Colon (tissue), 2 donors: ENCODE data around the gene EDAR.

ENCODE experiments used
- FAIRE-seq: peaks from 2 replicates; lab custom pipeline; 2012; peaks lifted over from hg19 to GRCh38; lab: Jason Lieb, UNC
- donor health status: control.
- donor health status: control.

Gene EDAR

DNA sequence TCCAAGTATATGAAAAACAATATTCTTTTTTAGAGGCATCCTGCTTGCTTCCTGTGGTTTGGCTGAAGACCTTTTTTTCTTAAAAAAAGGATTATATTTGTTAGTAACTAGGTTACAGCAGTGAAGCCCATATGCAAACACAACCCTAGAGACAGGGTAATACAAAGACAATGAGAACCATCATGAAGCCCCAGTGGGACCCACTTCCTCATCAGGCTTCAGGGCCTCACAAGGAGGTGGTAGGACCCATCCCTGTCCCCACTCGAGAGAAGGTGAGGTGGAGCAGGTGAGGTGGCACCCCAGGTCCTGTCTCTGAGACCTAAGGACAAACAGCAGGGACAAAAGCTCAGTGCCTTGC, 80.3 kb downstream of the EDAR start:
- no peak for FAIRE-seq

DNA sequence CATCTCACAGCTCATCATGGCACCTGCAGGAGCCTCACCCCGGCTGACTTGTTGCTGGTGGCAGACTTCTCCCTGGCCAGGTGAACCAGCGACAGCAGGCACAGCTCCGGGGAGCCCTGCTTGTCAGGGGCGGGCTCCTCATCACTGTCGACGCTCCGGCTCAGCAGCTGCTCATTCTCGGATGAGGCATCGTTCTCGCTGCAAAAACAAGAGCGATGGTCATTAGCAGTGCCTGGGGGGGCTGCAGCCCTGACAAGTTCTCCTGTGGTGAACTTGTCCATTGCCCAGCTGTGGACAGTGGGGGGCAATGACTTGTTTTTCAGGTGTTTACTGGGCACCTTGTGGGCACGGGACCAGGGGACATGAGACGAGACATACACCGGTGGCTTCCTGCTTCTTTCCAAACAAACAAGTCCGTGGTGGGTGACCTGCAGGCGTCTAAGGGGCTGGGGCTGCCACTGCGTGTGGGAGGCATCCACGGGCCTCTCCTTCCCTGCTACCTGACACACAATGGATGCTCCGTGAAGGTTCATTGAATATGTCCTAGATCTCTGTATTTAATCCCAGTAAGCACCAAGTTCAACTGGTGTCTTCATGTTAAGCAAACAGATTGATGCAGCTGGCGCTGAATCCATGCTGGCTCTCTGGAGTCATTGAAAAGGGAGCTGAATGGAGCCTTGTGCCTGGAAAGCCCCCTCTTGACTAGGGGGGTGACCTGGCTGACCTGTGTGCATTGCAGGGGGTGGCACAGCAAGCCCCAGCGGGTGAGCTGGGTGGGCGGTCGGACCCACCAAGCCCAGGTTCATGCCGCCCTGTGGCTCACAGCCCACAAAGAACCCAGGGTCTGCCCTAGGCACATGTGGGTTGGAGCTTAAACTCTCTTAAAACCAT, 81.0 kb downstream of the EDAR start:
- no peak for FAIRE-seq

DNA sequence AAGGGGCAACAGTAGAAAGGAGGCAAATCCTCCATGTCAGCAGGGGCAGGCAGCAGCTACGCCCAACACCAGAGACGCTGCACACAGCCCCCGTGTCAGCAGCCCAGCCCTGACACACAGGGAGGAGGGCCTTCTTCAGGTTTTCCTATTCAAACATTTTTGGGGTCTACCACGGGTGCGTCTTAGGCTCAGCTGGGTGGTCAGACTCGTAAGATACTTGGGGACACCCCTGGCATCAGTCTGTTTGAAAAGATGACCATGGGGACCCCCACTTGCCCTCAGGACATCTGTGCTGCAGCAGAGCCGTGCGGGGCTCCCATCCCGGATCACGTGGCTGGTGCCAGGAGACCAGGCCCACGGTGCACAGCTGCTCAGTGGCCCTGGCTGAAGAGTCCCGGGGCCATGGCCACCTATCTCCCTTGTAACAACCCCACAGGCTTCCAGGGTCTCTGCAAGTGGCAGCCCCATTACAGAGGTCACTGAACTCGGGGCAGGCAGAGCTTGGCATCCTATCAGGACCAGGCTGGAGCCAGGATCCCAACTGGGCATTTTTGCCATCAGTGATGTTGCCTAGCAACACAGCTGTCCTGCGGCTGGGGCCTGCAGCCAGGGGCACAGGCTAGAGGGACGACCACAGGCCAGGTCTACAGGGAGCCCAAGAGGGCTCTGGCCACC, 82.5 kb downstream of the EDAR start:
- FAIRE-seq: no peak

DNA sequence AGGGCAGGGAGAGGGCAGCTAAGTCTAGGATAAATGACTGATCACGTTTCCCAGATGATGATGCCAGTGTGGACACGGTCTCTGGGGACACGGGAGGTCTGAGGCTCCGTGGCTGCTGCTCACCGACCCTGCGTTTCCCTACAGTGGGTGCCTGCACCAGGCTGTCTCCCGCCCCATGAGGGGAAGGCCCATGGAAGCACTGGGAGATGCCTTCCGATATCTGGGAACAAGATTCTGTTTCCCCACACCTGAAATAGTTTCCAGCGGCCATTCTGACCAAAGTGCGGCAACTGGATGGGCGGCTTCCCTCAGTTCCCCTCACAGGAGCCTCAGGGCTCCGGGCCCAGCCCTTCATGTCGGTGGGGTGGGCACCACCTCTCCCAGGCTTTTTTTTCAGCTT, 83.1 kb downstream of the EDAR start:
- no peak for FAIRE-seq

DNA sequence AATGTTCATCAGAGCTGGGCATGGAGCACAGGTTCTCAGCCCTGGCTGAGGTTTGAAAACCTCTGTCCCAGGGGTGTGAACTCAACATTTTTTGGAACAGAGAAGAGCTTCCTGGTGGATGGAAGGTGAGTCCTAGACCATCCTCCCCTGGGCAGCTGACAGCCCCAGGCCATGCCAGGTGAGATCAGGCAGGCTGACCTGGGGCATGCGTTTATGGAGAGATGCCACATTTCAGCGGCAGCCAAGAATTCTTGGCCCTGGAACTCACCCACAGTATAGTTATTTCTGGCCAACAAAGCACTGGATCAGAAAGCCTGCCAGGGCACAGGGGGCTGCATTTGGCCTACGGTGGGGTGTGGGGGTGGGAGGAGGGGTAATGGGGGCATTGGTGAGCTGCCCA, 83.8 kb downstream of the EDAR start:
- no peak for FAIRE-seq

DNA sequence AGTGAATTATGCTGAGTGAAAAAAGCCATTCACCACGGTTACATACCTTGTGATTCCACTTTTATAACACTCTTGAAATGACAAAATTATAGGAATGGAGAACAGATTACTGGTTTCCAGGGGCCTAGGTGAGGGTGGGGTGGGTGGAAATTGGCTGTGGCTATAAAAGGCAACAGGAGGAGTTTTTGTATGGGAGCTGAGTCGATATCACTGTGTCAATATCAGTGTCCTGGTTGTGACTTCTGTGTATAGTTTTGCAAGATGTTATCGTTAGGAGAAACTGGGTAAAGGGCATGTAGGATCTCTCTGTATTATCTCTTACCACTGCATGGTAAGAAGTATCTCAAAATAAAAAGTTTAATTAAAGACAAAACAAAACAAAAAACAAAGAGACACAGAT, 84.3 kb downstream of the EDAR start:
- FAIRE-seq: no peak

DNA sequence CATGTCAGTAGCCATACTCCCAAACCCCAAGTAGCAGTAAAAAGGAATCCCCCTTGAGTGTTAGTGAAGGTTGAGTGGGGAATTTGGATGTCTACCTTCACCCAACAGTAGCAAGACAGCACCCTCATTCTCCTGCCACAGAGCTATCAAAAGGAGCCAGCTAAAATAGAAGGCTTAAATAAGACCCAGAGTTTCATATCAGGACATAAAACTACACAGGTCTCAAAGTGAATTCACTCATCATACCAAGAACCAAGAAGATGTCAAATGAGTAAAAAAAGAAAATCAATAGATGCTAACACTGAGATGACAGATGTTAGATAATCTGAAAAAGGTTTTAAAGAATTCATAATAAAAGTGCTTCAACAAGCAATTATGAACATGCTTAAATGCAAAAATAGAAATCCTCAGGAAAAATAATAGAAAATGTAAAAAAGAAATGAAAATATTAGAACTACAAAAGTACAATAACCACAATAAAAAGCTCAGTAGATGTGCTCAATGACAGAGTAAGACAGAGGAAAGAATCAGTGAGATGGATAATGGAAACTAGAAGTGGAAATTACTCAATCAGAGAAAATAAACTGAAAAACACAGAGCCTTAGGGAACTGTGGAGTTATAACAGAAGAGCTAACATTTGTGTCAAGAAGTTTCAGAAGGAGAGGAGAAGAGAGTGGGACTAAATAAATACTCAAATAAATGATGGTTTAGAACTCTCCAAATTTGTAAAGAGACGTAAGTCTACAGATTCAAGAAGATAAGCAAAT, 90.5 kb downstream of the EDAR start:
- no peak for FAIRE-seq

DNA sequence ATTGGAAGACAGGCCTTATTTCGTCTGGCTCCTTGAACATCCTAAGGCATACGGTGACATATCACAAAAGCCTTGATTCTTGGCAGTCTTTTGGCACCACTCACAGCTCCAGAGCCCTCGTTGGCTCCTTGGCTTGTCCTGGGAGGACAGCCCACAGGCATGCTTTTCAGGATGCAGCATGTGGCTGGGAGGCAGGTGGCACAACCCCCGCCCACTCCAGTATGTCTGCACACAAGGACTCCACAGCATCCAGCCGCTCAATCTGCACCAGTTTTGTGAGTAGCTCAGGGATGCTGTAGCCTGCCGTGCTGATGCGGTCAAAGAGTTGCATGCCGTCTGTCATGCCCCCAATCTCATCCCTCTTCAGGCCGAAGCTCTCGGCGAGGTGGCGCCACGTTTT, 92.3 kb downstream of the EDAR start:
- no peak for FAIRE-seq

DNA sequence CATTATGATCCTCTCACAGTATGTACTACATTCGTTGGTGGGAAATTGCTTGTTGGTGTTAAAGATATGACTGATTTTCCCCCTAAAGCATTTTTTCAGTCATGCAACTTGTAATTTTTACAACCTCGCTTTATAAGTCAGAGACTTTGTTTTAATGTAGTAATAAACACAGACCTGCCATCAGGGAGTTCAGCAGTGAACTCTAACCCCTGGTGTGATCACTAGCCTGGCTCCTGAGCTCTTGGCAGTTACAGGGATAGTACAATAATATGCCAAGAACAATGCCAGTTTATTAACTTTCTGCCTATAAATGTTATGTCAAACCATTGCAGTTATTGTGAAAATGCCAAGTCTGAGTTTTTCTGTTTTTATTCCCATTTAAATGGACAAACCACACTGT, 93.8 kb downstream of the EDAR start:
- FAIRE-seq: no peak

DNA sequence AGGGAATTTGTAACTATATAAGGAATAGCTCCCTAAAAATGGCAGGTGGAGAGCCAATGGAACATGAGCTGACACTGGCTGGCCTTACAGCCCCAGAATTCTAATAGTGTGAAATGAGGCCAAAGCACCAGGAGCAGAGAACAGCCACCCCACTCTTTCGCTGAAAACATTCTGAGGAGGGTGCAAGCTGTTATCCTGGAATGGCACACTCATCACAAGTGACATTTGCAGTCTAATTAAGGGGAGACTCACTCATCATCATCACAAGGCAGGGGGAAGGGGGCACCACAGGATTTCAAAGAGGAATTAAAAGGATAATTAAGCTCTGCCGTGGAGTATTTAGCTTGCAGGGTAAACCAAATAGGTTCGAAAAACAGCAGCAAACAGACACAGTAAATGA, 94.3 kb downstream of the EDAR start:
- no peak for FAIRE-seq

DNA sequence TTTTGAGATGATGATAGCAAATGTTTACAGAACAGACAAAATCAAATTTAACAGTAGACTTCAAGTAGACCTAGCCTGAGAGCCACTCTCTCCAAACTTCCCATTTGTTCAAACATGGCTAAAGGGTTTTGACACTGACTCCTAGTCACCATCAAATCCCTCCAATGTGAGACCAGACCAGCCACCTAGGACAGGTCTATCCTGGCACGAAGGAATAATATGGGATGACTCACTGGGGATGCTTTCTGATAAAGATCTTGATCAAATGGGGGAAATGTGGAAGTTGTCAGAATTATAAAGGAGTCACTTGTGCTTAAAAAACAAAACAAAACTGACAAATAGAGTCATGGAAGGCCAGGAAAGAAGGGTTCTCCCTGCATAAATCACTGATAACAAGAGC, 95.7 kb downstream of the EDAR start:
- FAIRE-seq: no peak

DNA sequence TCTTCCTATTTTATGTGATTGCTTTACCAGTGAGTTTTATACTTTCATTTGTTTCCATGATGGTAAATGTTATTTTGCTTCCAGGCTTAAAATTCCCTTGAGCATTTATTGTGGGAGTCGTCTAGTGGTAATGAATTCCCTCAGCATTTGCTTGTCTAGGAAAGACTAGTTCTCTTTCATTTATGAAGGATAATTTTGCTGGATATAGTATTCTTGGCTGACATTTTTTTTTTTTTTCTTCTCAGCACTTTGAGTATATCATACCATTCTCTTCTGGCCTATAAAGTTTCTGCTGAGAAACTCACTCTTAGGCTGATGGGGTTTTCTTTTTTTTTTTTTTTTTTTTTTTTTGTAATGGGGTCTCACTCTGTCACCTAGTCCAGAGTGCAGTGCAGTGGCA, 99.1 kb downstream of the EDAR start:
- no peak for FAIRE-seq

DNA sequence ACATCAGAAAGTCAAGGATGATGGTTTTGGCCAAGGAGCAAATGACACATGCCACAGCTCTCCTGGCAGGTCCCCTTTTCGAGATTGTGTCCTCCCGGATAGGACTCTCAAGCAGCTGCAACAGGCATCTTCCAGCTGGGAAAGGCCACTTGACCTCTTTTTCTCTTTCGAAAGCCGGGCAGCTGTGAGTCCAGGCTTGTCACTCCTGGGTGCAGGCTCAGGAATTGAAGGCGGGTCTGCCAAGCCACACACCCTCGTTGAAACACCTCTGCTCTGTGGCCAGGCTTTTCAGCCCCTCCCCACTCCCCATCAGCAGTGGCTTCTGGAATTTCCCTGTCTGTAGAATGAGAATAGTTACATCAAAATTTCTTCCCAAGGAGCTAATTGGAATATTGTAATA, 104.4 kb downstream of the EDAR start:
- FAIRE-seq: no peak

DNA sequence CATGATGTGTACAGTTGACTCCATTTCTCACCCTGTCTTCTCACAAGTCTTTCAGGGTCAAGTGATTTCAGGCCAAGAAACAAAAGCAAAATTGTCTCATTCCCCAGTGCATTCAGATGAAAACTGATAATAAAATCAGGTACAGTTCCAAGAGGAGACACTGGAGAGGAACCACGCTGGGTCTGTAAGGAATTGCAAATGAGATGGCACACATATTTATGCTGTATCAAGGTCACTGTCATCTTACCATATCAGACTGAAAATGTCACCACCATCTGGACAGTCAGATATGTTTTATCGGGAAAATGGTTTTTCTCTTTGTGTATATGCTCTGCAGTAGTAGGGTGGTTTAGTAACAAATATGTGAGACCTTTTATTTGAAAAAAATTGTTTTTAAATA, 110.7 kb downstream of the EDAR start:
- no peak for FAIRE-seq

DNA sequence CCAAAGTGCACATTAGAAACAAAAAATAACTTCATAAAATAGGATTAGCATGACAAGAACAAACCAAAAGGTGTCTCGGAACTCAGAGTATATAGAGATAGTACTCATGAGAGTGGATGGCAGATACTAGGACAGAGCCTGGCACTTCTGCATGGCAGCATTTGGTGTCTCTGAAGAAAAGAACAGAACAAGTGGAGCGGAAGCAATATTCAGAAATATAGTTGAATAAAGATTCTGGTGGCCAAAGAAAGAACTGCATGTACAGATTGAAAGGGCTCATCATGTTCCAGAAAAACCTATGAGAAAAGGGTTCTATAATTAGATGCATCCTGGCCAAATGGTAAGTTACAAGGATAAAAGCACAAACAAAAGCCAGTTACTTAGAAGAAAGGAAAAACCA, 111.5 kb downstream of the EDAR start:
- FAIRE-seq: no peak

DNA sequence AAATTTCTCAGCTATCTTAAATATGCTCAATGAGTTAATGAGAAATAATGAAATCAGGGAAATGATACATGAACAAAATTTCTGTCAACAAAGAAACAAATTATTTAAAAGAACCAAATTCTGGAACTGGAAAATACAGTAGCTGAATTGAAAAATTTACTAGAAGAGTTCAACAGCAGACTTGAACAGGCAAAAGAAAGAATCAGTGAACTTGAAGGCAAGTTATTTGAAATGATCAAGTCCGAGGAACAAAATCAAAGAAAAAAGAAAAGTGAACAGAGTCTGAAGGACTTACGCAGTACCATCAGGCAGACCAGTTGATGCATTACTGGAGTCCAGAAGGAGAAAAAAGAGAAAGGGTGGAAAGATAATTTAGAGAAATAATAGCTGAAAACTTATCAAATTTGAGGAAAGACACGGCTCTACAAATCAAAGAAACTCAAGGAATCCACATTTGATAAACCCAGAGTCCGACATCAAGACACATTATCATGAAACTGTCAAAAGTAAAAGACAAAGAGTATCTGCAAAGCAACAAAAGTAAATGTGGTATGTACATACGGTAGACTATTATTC, 118.9 kb downstream of the EDAR start:
- FAIRE-seq: no peak

DNA sequence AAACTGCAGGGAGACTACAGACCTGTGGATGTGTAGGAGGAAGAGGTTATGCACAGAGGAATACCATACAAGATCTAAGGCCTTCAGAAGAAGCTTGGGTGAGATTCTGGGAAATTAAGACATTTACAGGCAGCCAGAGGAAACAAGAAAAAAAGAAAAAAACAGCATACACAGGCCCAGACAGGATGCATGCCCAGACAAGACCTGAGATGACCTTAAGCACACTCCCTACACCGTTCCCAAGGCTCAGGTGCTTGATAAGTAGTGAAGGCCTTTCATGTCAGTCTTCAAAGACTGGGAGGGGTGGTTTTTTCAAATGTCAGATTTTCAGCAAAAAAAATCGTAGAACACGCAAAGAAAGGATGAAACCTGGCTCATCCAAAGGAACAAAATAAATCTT, 119.5 kb downstream of the EDAR start:
- FAIRE-seq: no peak

DNA sequence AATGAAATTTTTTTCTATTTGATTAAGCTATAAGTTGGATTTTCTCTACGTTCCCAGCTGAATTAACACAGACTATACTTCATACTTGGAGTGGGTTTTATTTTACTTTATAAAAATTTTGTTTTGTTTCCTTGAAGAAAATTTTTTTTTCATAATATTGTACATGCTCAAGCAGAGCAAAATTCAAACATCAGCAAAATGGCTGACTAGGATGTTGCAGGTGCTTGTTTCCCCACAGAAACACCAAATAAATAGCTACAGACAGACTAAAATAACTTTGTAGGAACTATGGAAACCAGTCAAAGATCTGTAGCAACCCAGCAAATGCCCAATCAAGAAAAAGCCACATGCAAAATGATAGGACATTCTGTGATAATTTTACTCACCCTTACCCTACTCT, 120.1 kb downstream of the EDAR start:
- FAIRE-seq: no peak

DNA sequence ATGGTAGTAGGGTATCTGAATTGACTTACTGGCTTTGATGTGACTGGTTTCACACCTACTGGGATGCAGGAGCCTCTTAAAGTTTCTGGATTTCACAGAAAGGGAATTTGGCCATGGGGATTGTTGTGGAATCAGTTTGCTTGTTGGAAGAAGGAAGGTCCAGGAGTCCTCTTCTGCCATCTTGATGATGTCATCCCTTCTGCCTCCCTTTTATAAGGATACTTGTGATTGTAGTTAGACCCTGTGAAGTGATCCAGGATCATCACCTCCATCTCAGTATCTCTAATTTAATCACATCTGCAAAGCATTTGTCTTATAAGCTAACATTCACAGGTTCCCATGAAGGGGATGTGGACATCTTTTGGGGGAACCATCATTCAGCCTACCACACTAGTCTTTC, 123.0 kb downstream of the EDAR start:
- FAIRE-seq: no peak

DNA sequence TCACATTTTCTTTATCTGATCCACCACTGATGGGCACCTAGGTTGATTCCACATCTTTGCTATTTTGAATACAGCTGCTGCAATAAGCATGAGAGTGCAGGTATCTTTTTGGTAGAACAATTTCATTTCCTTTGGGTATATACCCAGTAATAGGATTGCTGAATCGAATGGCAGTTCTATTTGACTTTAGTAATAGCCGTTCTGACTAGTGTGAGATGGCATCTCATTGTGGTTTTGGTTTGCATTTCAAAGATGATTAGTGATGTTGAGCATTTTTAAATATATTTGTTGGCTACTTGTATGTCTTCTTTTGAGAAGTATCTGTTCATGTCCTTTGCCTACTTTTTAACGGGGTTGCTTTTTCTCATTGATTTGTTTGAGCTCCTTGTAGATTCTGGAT, 130.1 kb downstream of the EDAR start:
- FAIRE-seq: no peak

DNA sequence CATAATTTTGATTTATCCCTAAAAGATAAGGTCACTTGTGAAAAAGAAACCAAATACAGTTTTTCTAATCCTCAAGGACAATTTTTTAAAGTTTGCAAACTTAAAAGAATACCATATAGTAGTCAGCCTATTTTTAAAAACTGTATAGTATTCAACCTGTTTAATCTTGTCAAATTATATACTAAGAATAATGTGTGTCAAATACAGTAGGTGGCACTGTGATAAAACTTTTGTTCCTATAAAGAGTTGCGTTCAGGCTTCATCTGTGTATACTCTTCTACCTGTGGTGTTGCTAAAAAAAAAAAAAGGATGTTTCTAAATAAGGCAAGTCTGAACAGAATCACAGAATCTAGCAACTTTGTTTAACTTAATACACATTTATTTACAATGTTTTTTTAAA, 133.8 kb downstream of the EDAR start:
- no peak for FAIRE-seq

DNA sequence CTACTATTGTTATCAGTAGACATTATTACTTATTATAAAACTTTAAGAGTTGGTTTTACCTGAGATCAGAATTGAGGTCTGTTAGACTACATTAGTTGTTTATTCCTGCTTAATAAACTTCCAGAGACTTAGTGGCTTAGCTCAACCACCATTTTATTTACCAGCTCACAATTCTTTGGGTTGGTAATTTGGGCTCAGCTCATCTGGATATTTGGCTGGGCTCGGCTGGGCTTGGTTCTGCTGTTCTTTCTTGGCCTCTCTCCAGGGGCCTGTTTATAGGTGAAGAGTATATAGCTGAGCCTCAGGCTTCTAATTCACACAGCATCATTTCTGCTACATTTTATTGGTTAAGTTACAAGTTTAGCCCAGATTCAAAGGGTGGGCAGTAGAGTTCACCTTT, 134.5 kb downstream of the EDAR start:
- no peak for FAIRE-seq

DNA sequence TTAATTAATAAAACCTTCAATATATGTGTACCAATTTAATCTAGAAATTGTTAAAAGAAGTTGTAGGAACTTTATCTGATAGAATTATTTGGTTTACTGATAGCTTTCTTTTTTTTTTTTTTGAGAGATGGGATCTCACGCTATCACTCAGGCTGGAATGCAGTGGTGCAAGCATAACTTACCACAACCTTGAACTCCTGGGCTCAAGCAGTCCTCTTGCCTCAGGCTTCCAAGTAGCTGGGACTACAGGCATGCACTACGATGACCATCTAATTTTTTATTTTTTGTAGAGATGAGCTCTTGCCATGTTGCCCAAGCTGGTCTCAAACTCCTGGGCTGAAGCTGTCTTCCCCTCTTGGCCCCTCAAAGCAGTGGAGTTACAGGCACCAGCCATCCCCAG, 135.6 kb downstream of the EDAR start:
- no peak for FAIRE-seq
